Loucy (cell line): ENCODE results near the gene ARHGAP24.

Experiments
- CTCF ChIP-seq: fragments of 200-600 bp; sonication (generic); conservative IDR thresholded peaks from 2 replicates; pipeline ENCODE4 v1.5.1; 2014; ENCODE audit warnings: mild to moderate bottlenecking, antibody characterized with exemption, low read length
- EZH2phosphoT487 ChIP-seq: fragments of 200-600 bp; IDR thresholded peaks from 2 replicates; pipeline ENCODE4 v1.6.1; 2018; ENCODE audit warnings: antibody characterized with exemption, mild to moderate bottlenecking, moderate library complexity, borderline replicate concordance

GRCh38 chr4:85783483-85783882 is 308.5 kb downstream of the ARHGAP24 start:
- no peak for TF ChIP-seq CTCF
- no peak for TF ChIP-seq EZH2phosphoT487
